Stimulated activated CD8-positive, alpha-beta memory T cell treated with anti-CD3 and anti-CD28 coated beads, Interleukin-7, amount 100 ng/mL, for 24 hours (primary cell): ENCODE data around the gene KRTAP10-4.

Source experiments
- DNase-seq: peaks from one replicate; pipeline ENCODE4 v3.0.0-alpha.2; 2020; ENCODE audit warnings: low read depth

KRTAP10-4 gene

DNA sequence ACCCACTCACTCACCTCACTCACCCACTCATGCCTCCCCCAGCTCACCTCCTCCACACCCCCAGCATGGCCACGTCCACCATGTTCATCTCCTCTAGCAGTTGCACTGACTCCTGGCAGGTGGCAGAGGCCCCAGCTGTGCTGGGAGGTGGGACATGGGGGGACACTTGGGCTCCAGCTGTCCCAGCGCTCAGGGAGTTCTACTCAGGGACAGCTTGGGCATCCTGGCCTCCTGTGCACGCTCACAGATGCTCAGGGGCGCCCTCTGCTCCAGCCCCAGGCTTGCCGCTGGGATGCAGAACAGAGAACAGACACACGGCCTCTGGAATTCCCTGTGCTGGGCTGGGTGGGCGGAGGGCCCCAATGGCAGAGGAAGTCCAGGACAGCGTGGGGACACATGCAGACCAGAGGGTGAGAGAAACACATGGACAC lies 43.6 kb downstream of the KRTAP10-4 start:
- no peak for DNase-seq

- DNase-seq, result no peak
These were observed 45.0 kb downstream of the KRTAP10-4 start for GRCh38 chr21:44618504-44618903.

- DNase-seq, result peak; percentile 17
These were observed 45.4 kb downstream of the KRTAP10-4 start for GRCh38 chr21:44618909-44619308.

GRCh38 chr21:44619886-44620285 lies 46.4 kb downstream of the KRTAP10-4 start:
- no peak for DNase-seq

- no peak for DNase-seq
These were observed 50.0 kb downstream of the KRTAP10-4 start for GRCh38 chr21:44623575-44623974.
